GM12878 (cell line): ENCODE measurements around the gene CCL4. TPM values are rescaled to one million over a fixed set of nuclear protein-coding genes. Genes with fewer than 3 reads are reported as not detected.

ENCODE experiments used
- BMI1 ChIP-seq: fragments of 450-650 bp; IDR thresholded peaks from 2 replicates; pipeline ENCODE4 v1.6.1; 2016; ENCODE audit warnings: mild to moderate bottlenecking, moderate library complexity, borderline replicate concordance
- JUNB ChIP-seq: IDR thresholded peaks from 2 replicates; pipeline ENCODE4 v1.6.1; 2016; ENCODE audit warnings: antibody characterized with exemption, mild to moderate bottlenecking
- KLF5 ChIP-seq: fragments of 450-650 bp; IDR thresholded peaks from 2 replicates; pipeline ENCODE4 v1.6.1; 2014; ENCODE audit warnings: mild to moderate bottlenecking; ENCODE audit not compliant: partially characterized antibody
- polyA plus RNA-seq, 11 experiments: library from polyadenylated mRNA; depleted of rRNA in 4 of 11; unstranded in 6 of 11; stranded (reverse) in 5 of 11; fragments of >200 nt; fragmentation: Nextera tagmentation in 4 of 11; fragmentation: Illumina TruSeq in 1 of 11; extraction: Ambion mirVana in 4 of 11; extraction: Trizol in 1 of 11; gene quantifications; 1 replicate in 1 of 11; 2 replicates in 10 of 11; pipeline versions ENCODE4 v1.2.1 to v1.2.3, GENCODE V29; 2011 to 2016; ENCODE audit warnings: inconsistent platforms in 2 of 11, missing spikeins in 2 of 11, low read depth in 1 of 11
- total RNA-seq, 4 experiments: library from RNA; depleted of rRNA in 3 of 4; stranded (reverse); fragments of >200 nt in 3 of 4; fragmentation: Illumina TruSeq in 1 of 4; extraction: Trizol in 1 of 4; gene quantifications; 2 replicates each; pipeline versions ENCODE4 v1.2.1 to v1.2.3, GENCODE V29; 2013 to 2021
- TF ChIP-seq, protein P1 (sequence below): IDR thresholded peaks from 2 replicates; pipeline ENCODE4 v1.6.1; 2011; ENCODE audit warnings: borderline replicate concordance, low read depth, mild to moderate bottlenecking, moderate library complexity, low read length; ENCODE audit not compliant: insufficient read depth, poor library complexity, severe bottlenecking
- TF ChIP-seq, protein P2 (sequence below): IDR thresholded peaks from 2 replicates; pipeline ENCODE4 v1.6.1; 2012; ENCODE audit warnings: improper control_type of control experiment, low read depth, low read length; ENCODE audit not compliant: insufficient replicate concordance
- TF ChIP-seq, protein P3 (sequence below): fragments of 450-650 bp; IDR thresholded peaks from 2 replicates; pipeline ENCODE4 v1.6.1; 2017; ENCODE audit warnings: borderline replicate concordance

CCL4 gene
- total and polyA plus RNA-seq, 10 of the 15 experiments (the other 5 are each of a cell fraction or from before 2014, with no cell fraction given), result 18.7 to 741 (median 79.4) TPM

DNA sequence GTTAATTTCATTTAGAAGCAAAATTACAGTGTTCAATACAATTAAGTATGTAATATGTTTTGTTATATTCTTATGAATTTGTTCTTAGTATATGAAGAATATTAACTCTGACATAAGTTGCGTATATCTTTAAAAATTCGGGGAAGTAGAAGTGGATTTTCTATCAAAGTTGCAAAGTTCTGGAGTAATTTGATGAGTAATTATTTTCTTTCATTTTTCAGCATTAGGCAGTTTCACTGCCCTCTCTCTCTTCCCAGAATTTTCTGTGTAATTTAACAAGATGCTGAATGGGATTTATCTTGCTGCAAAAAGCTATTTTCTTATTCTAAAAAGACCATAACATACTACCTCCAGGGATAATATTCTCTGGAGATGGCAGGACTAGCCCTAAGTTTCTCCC lies 48.5 kb upstream of the CCL4 start (continued):
- TF ChIP-seq, protein P1, sequence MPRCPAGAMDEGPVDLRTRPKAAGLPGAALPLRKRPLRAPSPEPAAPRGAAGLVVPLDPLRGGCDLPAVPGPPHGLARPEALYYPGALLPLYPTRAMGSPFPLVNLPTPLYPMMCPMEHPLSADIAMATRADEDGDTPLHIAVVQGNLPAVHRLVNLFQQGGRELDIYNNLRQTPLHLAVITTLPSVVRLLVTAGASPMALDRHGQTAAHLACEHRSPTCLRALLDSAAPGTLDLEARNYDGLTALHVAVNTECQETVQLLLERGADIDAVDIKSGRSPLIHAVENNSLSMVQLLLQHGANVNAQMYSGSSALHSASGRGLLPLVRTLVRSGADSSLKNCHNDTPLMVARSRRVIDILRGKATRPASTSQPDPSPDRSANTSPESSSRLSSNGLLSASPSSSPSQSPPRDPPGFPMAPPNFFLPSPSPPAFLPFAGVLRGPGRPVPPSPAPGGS, result no peak
- TF ChIP-seq, protein P2, sequence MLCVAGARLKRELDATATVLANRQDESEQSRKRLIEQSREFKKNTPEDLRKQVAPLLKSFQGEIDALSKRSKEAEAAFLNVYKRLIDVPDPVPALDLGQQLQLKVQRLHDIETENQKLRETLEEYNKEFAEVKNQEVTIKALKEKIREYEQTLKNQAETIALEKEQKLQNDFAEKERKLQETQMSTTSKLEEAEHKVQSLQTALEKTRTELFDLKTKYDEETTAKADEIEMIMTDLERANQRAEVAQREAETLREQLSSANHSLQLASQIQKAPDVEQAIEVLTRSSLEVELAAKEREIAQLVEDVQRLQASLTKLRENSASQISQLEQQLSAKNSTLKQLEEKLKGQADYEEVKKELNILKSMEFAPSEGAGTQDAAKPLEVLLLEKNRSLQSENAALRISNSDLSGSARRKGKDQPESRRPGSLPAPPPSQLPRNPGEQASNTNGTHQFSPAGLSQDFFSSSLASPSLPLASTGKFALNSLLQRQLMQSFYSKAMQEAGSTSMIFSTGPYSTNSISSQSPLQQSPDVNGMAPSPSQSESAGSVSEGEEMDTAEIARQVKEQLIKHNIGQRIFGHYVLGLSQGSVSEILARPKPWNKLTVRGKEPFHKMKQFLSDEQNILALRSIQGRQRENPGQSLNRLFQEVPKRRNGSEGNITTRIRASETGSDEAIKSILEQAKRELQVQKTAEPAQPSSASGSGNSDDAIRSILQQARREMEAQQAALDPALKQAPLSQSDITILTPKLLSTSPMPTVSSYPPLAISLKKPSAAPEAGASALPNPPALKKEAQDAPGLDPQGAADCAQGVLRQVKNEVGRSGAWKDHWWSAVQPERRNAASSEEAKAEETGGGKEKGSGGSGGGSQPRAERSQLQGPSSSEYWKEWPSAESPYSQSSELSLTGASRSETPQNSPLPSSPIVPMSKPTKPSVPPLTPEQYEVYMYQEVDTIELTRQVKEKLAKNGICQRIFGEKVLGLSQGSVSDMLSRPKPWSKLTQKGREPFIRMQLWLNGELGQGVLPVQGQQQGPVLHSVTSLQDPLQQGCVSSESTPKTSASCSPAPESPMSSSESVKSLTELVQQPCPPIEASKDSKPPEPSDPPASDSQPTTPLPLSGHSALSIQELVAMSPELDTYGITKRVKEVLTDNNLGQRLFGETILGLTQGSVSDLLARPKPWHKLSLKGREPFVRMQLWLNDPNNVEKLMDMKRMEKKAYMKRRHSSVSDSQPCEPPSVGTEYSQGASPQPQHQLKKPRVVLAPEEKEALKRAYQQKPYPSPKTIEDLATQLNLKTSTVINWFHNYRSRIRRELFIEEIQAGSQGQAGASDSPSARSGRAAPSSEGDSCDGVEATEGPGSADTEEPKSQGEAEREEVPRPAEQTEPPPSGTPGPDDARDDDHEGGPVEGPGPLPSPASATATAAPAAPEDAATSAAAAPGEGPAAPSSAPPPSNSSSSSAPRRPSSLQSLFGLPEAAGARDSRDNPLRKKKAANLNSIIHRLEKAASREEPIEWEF, result no peak
- TF ChIP-seq JUNB, result no peak
- no peak for TF ChIP-seq BMI1
- TF ChIP-seq, protein P3, sequence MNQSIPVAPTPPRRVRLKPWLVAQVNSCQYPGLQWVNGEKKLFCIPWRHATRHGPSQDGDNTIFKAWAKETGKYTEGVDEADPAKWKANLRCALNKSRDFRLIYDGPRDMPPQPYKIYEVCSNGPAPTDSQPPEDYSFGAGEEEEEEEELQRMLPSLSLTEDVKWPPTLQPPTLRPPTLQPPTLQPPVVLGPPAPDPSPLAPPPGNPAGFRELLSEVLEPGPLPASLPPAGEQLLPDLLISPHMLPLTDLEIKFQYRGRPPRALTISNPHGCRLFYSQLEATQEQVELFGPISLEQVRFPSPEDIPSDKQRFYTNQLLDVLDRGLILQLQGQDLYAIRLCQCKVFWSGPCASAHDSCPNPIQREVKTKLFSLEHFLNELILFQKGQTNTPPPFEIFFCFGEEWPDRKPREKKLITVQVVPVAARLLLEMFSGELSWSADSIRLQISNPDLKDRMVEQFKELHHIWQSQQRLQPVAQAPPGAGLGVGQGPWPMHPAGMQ, result no peak
- TF ChIP-seq KLF5, result no peak
